ENCODE data around the gene AAK1.
"Not testable (repeated sequence)": the region's sequence is repeated elsewhere in the genome, so short reads cannot be mapped to it uniquely, and the experiment has no call there.

Gene AAK1

GRCh38 chr2:69481421-69481820 is 162.1 kb downstream of the AAK1 start:
- DNase-seq = no peak

- DNase-seq = no peak
Measured at GRCh38 chr2:69477627-69478026, 165.9 kb downstream of the AAK1 start.

GRCh38 chr2:69474688-69475087 is 168.9 kb downstream of the AAK1 start:
- no peak for DNase-seq

GRCh38 chr2:69471793-69472192 is 171.7 kb downstream of the AAK1 start:
- DNase-seq = no peak

GRCh38 chr2:69470911-69471310 is 172.6 kb downstream of the AAK1 start:
- no peak for DNase-seq

- DNase-seq = no peak
Measured at GRCh38 chr2:69469784-69470183, 173.8 kb downstream of the AAK1 start.

- no peak for DNase-seq
Measured at GRCh38 chr2:69469375-69469774, 174.2 kb downstream of the AAK1 start.

- DNase-seq = no peak
Measured at GRCh38 chr2:69466728-69467127, 176.8 kb downstream of the AAK1 start.

- DNase-seq = no peak
Measured at GRCh38 chr2:69465513-69466456, 177.8 kb downstream of the AAK1 start.

GRCh38 chr2:69464575-69464974 is 179.0 kb downstream of the AAK1 start:
- DNase-seq = no peak

GRCh38 chr2:69462780-69463179 is 180.8 kb downstream of the AAK1 start:
- no peak for DNase-seq

GRCh38 chr2:69461404-69461803 is 182.1 kb downstream of the AAK1 start:
- no peak for DNase-seq

- no peak for DNase-seq
Measured at GRCh38 chr2:69459936-69460335, 183.6 kb downstream of the AAK1 start.

GRCh38 chr2:69456950-69457445 is 186.5 kb downstream of the AAK1 start:
- no peak for DNase-seq

- no peak for DNase-seq
Measured at GRCh38 chr2:69456154-69456553, 187.4 kb downstream of the AAK1 start.

- no peak for DNase-seq
Measured at GRCh38 chr2:69454976-69455375, 188.6 kb downstream of the AAK1 start.

- no peak for DNase-seq
Measured at GRCh38 chr2:69453475-69454129, 189.9 kb downstream of the AAK1 start.

GRCh38 chr2:69452687-69453086 is 190.9 kb downstream of the AAK1 start:
- peak; percentile 22 to 25 for DNase-seq

- DNase-seq = no peak
Measured at GRCh38 chr2:69450735-69451416, 192.7 kb downstream of the AAK1 start.

GRCh38 chr2:69449906-69450305 is 193.6 kb downstream of the AAK1 start:
- no peak for DNase-seq

- DNase-seq = not testable (repeated sequence)
Measured at GRCh38 chr2:69443673-69444072, 199.9 kb downstream of the AAK1 start.

- not testable (repeated sequence) for DNase-seq
Measured at GRCh38 chr2:69439499-69439898, 204.0 kb downstream of the AAK1 start.

GRCh38 chr2:69438580-69438979 is 205.0 kb downstream of the AAK1 start:
- no peak for DNase-seq

Measured in AML-193 (cell line).